ENCODE measurements around the gene CYP2W1.

CYP2W1 gene

DNA sequence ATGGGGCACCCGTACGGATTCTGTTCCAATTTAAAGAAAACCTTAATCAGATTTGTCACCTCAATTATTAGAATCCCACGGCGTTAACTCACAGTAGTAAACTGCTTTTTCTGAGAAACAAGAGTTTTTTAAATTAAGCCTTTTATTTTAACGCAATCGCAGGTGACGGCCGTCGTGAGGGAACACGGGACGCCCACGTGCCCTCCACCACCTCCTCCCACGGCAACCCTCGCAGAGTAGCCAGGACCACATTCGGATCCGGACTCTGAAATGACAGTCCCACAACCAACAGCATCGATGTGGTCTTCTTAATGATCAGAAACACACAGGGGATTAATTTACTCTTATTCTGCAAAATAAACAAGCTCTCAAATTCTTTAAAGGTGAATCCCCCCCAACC, 39.4 kb downstream of the CYP2W1 start:
- Histone ChIP-seq H3K4me3 (ENCODE audit: control insufficient read depth in 1 of 7, extremely low read depth in 1 of 7, insufficient read depth in 4 of 7, low read depth in 2 of 7, low read length in 6 of 7) (no peak overlapping the region), H3K27ac (ENCODE audit: insufficient read depth in 1 of 2, low read depth in 1 of 2, low read length in 2 of 2, poor library complexity in 1 of 2, severe bottlenecking in 2 of 2) (no peak overlapping the region), H3K4me1 (ENCODE audit: control extremely low read depth in 1 of 4, control insufficient read depth in 4 of 4, insufficient read depth in 4 of 4, low read length in 3 of 4) (peaks cover 0 to 38% (median 10%) of the 10 kb centered on the region in 4 experiments), H3K36me3 (ENCODE audit: control insufficient read depth in 4 of 4, insufficient read depth in 4 of 4, low read length in 3 of 4) (peaks cover 0 to 44% (median 17%) of the 10 kb centered on the region in 4 experiments), H3K27me3 (replicated peaks in 2 of 5; ENCODE audit: control insufficient read depth in 4 of 5, insufficient read depth in 5 of 5, low read length in 4 of 5) (no peaks in the 10 kb centered on the region), H3K9me3 (ENCODE audit: control extremely low read depth in 1 of 5, control insufficient read depth in 4 of 5, insufficient read depth in 2 of 5, low read depth in 1 of 5, low read length in 4 of 5) (peaks cover 0 to 18% (median 12%) of the 10 kb centered on the region in 5 experiments)
- CTCF ChIA-PET, result interaction anchor here (1.4 to 3.0 kb wide), 3 partner anchors 10 to 29 kb away, joined by 4 to 12 read pairs (median 6); partner anchors contain the start of gene GPR146
- 97% methylated on average over 17 of the region's 17 CpGs for WGBS (ENCODE audit: insufficient coverage)
- POLR2A ChIA-PET, result no interaction called here
- DNase-seq, result no peak

DNA sequence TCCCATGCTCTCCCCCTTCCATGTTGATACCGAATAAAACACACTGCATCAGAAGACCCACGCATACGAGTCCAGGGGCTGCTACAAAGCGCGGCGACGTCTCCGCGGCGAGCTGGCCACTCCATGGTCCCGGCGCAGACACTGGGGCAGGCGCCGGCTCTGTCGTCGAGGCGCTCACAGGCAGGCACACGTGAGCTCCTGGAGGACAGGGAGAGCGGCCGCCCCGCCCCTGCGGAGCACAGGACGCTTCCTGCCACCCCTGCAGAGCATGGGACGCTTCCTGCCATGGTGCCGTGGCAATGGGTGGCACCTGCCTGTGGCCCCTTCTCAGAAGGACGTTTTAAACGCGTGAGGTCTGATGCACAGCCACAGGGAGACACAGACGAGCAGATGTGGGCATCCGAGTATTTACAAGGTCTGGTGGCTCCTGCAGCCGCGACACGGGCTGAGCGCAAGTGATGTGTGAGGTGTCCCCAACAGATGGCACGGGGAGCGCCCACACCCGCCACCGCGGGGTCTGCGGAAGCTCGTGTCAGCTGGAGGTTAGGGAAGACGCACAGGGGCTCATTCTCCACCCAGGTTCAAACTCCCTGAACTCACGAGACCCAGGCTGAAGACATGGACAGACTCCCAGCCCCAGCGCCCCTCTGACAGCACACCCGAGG, 40.0 kb downstream of the CYP2W1 start:
- ChIA-PET CTCF (interaction anchor here (1.4 to 3.0 kb wide), 3 partner anchors 11 to 30 kb away, joined by 4 to 12 read pairs (median 6); partner anchors contain the start of gene GPR146), POLR2A (no interaction called here)
- DNase-seq, result peak in 1 of 3 donors; percentile 31
- Histone ChIP-seq H3K9me3 (ENCODE audit: control extremely low read depth in 1 of 5, control insufficient read depth in 4 of 5, insufficient read depth in 2 of 5, low read depth in 1 of 5, low read length in 4 of 5) (peaks cover 0 to 18% (median 12%) of the 10 kb centered on the region in 5 experiments), H3K4me1 (ENCODE audit: control extremely low read depth in 1 of 4, control insufficient read depth in 4 of 4, insufficient read depth in 4 of 4, low read length in 3 of 4) (peaks cover 0 to 44% (median 15%) of the 10 kb centered on the region in 4 experiments), H3K36me3 (ENCODE audit: control insufficient read depth in 4 of 4, insufficient read depth in 4 of 4, low read length in 3 of 4) (peaks cover 0 to 44% (median 17%) of the 10 kb centered on the region in 4 experiments), H3K4me3 (ENCODE audit: control insufficient read depth in 1 of 7, extremely low read depth in 1 of 7, insufficient read depth in 4 of 7, low read depth in 2 of 7, low read length in 6 of 7) (no peak overlapping the region), H3K27ac (ENCODE audit: insufficient read depth in 1 of 2, low read depth in 1 of 2, low read length in 2 of 2, poor library complexity in 1 of 2, severe bottlenecking in 2 of 2) (no peak overlapping the region), H3K27me3 (replicated peaks in 2 of 5; ENCODE audit: control insufficient read depth in 4 of 5, insufficient read depth in 5 of 5, low read length in 4 of 5) (no peaks in the 10 kb centered on the region)
- WGBS (ENCODE audit: insufficient coverage), result 95% methylated on average over 45 of the region's 45 CpGs

DNA sequence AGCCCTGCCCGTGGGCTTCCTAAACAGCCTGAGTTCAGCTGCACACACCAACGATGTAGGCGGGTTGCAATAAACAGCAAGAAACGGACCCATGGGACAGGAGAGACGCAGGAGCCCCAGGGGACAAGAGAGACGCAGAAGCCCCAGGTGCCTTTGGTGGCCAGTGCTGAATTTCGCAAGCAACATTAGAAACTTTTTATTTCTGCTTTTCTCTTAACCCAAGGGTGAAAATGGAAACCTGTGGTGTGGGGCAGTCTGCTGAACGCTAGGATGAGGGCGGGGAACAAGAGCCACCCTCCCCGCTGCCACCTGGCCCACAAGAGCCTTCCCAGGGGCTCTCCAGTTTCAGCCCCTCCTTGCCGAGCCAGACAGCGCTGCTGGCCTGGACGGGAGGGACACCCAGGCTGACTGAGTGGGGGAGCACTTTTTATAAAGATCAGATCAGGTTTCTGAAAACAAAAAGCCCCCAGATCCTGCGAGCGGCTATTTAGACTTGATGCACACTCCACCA, 41.4 kb downstream of the CYP2W1 start:
- ChIA-PET POLR2A (no interaction called here), CTCF (interaction anchor here (1.4 to 4.3 kb wide), 3 partner anchors 27 to 31 kb away, joined by 3 to 33 read pairs (median 4); no protein-coding TSS in a partner anchor)
- peaks cover 0 to 55% (median 27%) of the 10 kb centered on the region in 4 experiments for H3K4me1 ChIP-seq (ENCODE audit: control extremely low read depth in 1 of 4, control insufficient read depth in 4 of 4, insufficient read depth in 4 of 4, low read length in 3 of 4)
- peaks cover 0 to 34% (median 17%) of the 10 kb centered on the region in 4 experiments for H3K36me3 ChIP-seq (ENCODE audit: control insufficient read depth in 4 of 4, insufficient read depth in 4 of 4, low read length in 3 of 4)
- peak in 2 of 3 donors; percentile 36 to 50 for DNase-seq
- no peak overlapping the region for H3K27ac ChIP-seq (ENCODE audit: insufficient read depth in 1 of 2, low read depth in 1 of 2, low read length in 2 of 2, poor library complexity in 1 of 2, severe bottlenecking in 2 of 2)
- no peak overlapping the region for H3K4me3 ChIP-seq (ENCODE audit: control insufficient read depth in 1 of 7, extremely low read depth in 1 of 7, insufficient read depth in 4 of 7, low read depth in 2 of 7, low read length in 6 of 7)
- no peaks in the 10 kb centered on the region for H3K27me3 ChIP-seq (replicated peaks in 2 of 5; ENCODE audit: control insufficient read depth in 4 of 5, insufficient read depth in 5 of 5, low read length in 4 of 5)
- H3K9me3 ChIP-seq (ENCODE audit: control extremely low read depth in 1 of 5, control insufficient read depth in 4 of 5, insufficient read depth in 2 of 5, low read depth in 1 of 5, low read length in 4 of 5), result peaks cover 0 to 18% (median 12%) of the 10 kb centered on the region in 5 experiments
- 87% methylated on average over 13 of the region's 15 CpGs for WGBS (ENCODE audit: insufficient coverage)

DNA sequence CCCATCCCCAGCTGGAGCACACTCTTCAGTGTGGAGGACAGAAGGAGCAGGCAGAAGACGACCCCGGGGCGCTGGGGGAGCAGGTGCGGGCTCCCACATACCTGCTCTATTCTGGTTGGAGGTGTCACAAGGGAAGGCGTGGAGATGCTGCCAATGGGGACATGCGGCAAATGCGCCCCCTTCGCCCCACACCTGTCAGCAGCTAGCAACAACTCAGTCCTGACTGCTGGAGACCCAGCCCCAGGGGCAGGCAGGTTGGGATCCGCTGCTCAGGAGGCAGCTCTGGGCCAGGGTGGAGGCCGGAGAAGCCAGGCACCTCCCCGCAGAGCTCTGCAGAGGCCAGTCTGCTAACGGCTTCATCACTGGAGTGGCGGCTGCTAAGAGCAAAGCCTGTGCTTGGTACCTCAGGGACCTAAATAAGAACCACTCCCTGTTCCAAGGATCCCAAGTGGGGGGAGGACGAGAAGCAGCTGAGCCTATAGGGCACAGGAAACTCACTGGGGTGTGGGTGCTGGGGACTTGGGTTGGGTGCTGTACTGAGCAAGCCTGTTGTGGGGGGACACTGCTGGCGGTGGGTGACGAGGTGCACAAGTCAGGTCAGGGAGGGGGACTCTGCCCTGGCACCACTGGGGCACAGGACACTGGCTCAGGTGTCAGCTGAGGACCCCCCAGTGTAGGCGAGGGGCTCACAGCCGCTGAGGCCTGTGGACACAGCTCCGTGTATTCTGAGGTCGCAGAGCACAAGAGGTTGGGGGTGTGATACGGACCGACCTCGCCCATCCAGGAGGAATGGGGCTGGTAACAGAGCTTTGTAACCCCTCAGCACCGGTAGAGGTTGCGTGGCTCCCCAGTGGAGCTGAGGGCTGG, 42.1 kb downstream of the CYP2W1 start:
- peaks cover 0 to 37% (median 17%) of the 10 kb centered on the region in 4 experiments for H3K36me3 ChIP-seq (ENCODE audit: control insufficient read depth in 4 of 4, insufficient read depth in 4 of 4, low read length in 3 of 4)
- no peaks in the 10 kb centered on the region for H3K27me3 ChIP-seq (replicated peaks in 2 of 5; ENCODE audit: control insufficient read depth in 4 of 5, insufficient read depth in 5 of 5, low read length in 4 of 5)
- H3K27ac ChIP-seq (ENCODE audit: insufficient read depth in 1 of 2, low read depth in 1 of 2, low read length in 2 of 2, poor library complexity in 1 of 2, severe bottlenecking in 2 of 2), result no peak overlapping the region
- DNase-seq, result no peak
- no peak overlapping the region for H3K4me3 ChIP-seq (ENCODE audit: control insufficient read depth in 1 of 7, extremely low read depth in 1 of 7, insufficient read depth in 4 of 7, low read depth in 2 of 7, low read length in 6 of 7)
- CTCF ChIA-PET, result interaction anchor here (1.0 to 4.3 kb wide), 6 partner anchors 18 to 41 kb away, joined by 3 to 33 read pairs (median 4); no protein-coding TSS in a partner anchor
- POLR2A ChIA-PET, result no interaction called here
- H3K4me1 ChIP-seq (ENCODE audit: control extremely low read depth in 1 of 4, control insufficient read depth in 4 of 4, insufficient read depth in 4 of 4, low read length in 3 of 4), result peaks cover 0 to 62% (median 34%) of the 10 kb centered on the region in 4 experiments
- 98% methylated on average over 23 of the region's 25 CpGs for WGBS (ENCODE audit: insufficient coverage)
- peaks cover 0 to 18% (median 12%) of the 10 kb centered on the region in 5 experiments for H3K9me3 ChIP-seq (ENCODE audit: control extremely low read depth in 1 of 5, control insufficient read depth in 4 of 5, insufficient read depth in 2 of 5, low read depth in 1 of 5, low read length in 4 of 5)

DNA sequence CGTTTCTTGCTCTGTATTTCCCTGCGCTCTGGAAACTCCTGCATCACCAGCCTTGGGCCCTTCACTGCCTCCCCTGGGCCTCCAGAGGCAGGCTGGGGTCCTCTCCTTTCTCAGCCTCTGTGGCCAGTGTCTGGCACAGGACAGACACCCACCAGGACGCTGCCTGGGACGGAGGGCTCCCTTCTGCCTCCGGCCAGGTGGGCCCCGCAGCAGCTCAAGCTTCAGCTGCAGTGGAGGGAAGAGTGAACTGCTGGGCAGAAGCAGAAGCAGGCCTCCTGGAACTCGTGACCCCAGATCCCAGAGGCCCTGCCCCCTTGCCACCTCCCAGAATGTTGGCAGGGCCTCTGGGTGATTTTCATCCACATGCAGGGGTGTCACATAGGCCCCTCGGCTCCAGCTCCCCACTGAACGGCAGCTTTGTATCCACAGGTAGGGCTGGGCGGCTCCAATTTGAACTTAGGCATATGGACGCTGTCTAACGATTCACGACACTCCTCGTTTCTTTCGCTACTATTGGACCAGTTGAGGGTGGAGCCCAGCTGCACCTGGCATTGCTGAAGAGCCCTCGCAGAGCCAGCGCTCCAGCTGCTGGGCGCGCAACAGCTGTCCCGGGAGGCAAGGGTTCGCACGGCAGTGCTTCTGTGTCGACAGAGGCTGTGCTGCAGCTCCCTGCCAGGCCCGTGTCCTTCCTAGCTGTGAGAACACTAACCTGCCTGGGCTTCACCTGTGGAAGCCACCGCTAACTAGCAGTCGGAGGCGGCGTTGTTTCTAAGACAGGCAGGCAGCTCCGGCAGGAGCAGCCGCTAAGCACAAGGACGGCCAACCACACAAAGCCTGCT, 43.0 kb downstream of the CYP2W1 start:
- 92% methylated on average over 30 of the region's 31 CpGs for WGBS (ENCODE audit: insufficient coverage)
- H3K27ac ChIP-seq (ENCODE audit: insufficient read depth in 1 of 2, low read depth in 1 of 2, low read length in 2 of 2, poor library complexity in 1 of 2, severe bottlenecking in 2 of 2), result no peak overlapping the region
- H3K9me3 ChIP-seq (ENCODE audit: control extremely low read depth in 1 of 5, control insufficient read depth in 4 of 5, insufficient read depth in 2 of 5, low read depth in 1 of 5, low read length in 4 of 5), result peaks cover 0 to 12% (median 7%) of the 10 kb centered on the region in 5 experiments
- H3K4me1 ChIP-seq (ENCODE audit: control extremely low read depth in 1 of 4, control insufficient read depth in 4 of 4, insufficient read depth in 4 of 4, low read length in 3 of 4), result peaks cover 0 to 64% (median 37%) of the 10 kb centered on the region in 4 experiments
- peaks cover 0 to 32% (median 13%) of the 10 kb centered on the region in 4 experiments for H3K36me3 ChIP-seq (ENCODE audit: control insufficient read depth in 4 of 4, insufficient read depth in 4 of 4, low read length in 3 of 4)
- no peaks in the 10 kb centered on the region for H3K27me3 ChIP-seq (replicated peaks in 2 of 5; ENCODE audit: control insufficient read depth in 4 of 5, insufficient read depth in 5 of 5, low read length in 4 of 5)
- no peak overlapping the region for H3K4me3 ChIP-seq (ENCODE audit: control insufficient read depth in 1 of 7, extremely low read depth in 1 of 7, insufficient read depth in 4 of 7, low read depth in 2 of 7, low read length in 6 of 7)
- DNase-seq, result no peak
- ChIA-PET POLR2A (no interaction called here), CTCF (interaction anchor here (0.8 to 4.3 kb wide), 7 partner anchors 17 to 40 kb away, joined by 3 to 33 read pairs (median 4); no protein-coding TSS in a partner anchor)

DNA sequence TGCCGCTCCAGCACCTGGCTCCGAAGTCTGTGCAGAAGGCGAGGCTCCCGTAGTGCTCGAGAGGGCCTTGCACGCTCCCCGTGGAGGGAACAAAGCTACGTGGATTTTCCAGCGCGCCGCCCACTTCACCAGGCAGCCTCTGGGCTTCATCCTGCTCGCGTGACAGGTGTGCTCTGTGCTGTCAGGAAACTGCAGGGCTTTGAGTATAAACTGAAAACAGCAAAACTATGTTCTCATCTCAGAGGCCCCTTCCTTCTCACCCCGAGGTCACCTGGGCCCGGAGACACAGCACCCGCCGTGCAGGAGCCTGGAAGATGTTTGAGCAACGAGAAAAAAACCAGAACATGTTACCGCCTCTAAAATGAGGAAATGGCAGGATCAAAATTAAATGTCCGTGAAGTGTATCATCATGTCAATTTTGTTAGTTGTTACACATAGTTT, 43.8 kb downstream of the CYP2W1 start:
- no peak overlapping the region for H3K27ac ChIP-seq (ENCODE audit: insufficient read depth in 1 of 2, low read depth in 1 of 2, low read length in 2 of 2, poor library complexity in 1 of 2, severe bottlenecking in 2 of 2)
- no peaks in the 10 kb centered on the region for H3K27me3 ChIP-seq (replicated peaks in 2 of 5; ENCODE audit: control insufficient read depth in 4 of 5, insufficient read depth in 5 of 5, low read length in 4 of 5)
- DNase-seq, result no peak
- H3K36me3 ChIP-seq (ENCODE audit: control insufficient read depth in 4 of 4, insufficient read depth in 4 of 4, low read length in 3 of 4), result peaks cover 0 to 28% (median 8%) of the 10 kb centered on the region in 4 experiments
- peaks cover 0 to 64% (median 37%) of the 10 kb centered on the region in 4 experiments for H3K4me1 ChIP-seq (ENCODE audit: control extremely low read depth in 1 of 4, control insufficient read depth in 4 of 4, insufficient read depth in 4 of 4, low read length in 3 of 4)
- 92% methylated on average over 17 of the region's 20 CpGs for WGBS (ENCODE audit: insufficient coverage)
- peaks cover 0 to 5% (median 2%) of the 10 kb centered on the region in 5 experiments for H3K9me3 ChIP-seq (ENCODE audit: control extremely low read depth in 1 of 5, control insufficient read depth in 4 of 5, insufficient read depth in 2 of 5, low read depth in 1 of 5, low read length in 4 of 5)
- H3K4me3 ChIP-seq (ENCODE audit: control insufficient read depth in 1 of 7, extremely low read depth in 1 of 7, insufficient read depth in 4 of 7, low read depth in 2 of 7, low read length in 6 of 7), result no peak overlapping the region
- ChIA-PET CTCF (interaction anchor here (1.3 to 4.3 kb wide), 3 partner anchors 16 to 39 kb away, joined by 5 to 33 read pairs (median 8); no protein-coding TSS in a partner anchor), POLR2A (no interaction called here)
